ENCODE results near the gene CYP2D6. TPM values are rescaled to one million over a fixed set of nuclear protein-coding genes. Genes with fewer than 3 reads are reported as not detected.
A peak's percentile ranks its signal among the peaks of the same experiment; 100 is the strongest.
"Not testable (repeated sequence)": the region's sequence is repeated elsewhere in the genome, so short reads cannot be mapped to it uniquely, and the experiment has no call there.

Gene CYP2D6
- under 1 TPM in 6 of 9 donors, not detected in 3; 0.35 to 0.81 (median 0.50) TPM for total RNA-seq
- polyA plus RNA-seq, result 10 to 100 TPM in 1 of 3 donors, 1 to 10 TPM in 1, under 1 TPM in 1; 0.20 to 16.2 (median 3.3) TPM
- long read RNA-seq, donor 1, result 0 reads
- long read RNA-seq, donor 2, result 0 reads
- long read RNA-seq, donor 3, result 0 reads
- long read RNA-seq, donor 4, result 0 reads
- long read RNA-seq, donor 5, result 0 reads
- long read RNA-seq, donor 6, result 0 reads
- long read RNA-seq, donor 7, result 0 reads
- long read RNA-seq, donor 8, result 0 reads
- long read RNA-seq, donor 9, result 0 reads
- long read RNA-seq, donor 10, result 0 reads

DNA sequence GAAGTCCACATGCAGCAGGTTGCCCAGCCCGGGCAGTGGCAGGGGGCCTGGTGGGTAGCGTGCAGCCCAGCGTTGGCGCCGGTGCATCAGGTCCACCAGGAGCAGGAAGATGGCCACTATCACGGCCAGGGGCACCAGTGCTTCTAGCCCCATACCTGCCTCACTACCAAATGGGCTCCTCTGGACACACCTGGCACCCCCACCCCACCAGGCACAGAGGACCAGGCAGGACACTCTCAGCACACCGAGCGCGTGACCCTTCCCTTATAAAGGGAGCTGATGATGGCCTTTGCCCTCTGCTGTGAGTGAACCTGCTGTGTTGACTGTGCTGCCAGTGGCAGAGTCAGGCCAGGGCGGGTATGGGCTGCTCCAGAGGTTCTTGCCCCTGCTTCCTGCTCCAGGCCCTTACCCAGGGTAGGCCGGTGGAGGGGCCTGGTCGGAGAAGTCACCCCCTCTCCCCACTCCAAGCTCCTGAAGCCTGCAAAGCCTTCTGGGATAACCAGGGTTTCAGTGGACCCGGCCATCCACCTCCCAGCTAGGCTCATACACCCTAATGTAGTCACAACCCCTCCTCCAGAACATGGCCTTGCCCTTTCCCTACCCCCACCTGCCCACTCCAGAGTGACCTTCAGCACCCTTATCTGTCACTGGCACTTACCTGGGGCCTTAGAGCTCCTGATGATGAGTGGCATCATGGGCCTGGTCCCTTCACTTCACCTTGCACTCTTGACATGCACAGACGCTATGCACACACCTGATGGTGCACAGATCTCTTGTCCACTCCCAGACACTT is at the start of gene CYP2D6:
CYP2D6 (minus strand) TSS at position 172 of the 793 bp plus-strand sequence; CDS start at position 153, 19 bp downstream.
- H3K36me3 ChIP-seq (replicated peaks in 1 of 2); H3K4me3 ChIP-seq; H3K27ac ChIP-seq; H3K27me3 ChIP-seq; H3K9me3 ChIP-seq (replicated peaks in 1 of 3); H3K4me1 ChIP-seq (replicated peaks in 1 of 2); DNase-seq; intact Hi-C loops (cut with DNase I): not testable (repeated sequence)
- 82 to 94% (median 85%) methylated on average over 7 to 13 of the region's 14 CpGs for WGBS, 4 donors

DNA sequence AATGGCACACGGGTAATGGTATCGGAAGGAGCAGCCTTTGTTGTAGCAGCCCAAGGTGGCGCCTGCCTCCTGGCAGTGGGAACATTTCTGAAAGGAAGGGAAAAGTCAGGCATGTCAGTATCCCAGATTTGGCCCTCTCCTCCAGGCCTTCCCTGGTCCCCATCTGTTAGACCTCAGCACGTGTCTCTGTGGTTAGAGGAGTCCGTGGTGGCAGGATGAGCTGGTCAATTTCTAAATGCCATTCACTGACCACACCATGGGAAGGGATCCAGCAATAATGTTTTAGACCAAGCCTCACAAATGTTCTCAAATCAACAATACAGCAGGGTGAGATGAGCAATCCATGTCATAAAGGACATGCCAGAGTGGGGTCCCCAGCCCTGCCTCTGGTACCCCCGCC is 49.0 kb upstream of the CYP2D6 start:
- H3K36me3 ChIP-seq (replicated peaks in 1 of 2), result no peaks in the 10 kb centered on the region
- DNase-seq, result no peak
- peaks cover 0 to 8% of the 10 kb centered on the region in 2 donors for H3K4me1 ChIP-seq (replicated peaks in 1 of 2)
- no peaks in the 10 kb centered on the region for H3K9me3 ChIP-seq (replicated peaks in 1 of 3)
- 82 to 92% (median 86%) methylated on average over 4 to 6 of the region's 6 CpGs for WGBS, 4 donors
- intact Hi-C loops (cut with DNase I), result no loop called here
- no peak for TF ChIP-seq POLR2A (IDR thresholded peaks at IDR 0.05)
- TF ChIP-seq, protein P1, sequence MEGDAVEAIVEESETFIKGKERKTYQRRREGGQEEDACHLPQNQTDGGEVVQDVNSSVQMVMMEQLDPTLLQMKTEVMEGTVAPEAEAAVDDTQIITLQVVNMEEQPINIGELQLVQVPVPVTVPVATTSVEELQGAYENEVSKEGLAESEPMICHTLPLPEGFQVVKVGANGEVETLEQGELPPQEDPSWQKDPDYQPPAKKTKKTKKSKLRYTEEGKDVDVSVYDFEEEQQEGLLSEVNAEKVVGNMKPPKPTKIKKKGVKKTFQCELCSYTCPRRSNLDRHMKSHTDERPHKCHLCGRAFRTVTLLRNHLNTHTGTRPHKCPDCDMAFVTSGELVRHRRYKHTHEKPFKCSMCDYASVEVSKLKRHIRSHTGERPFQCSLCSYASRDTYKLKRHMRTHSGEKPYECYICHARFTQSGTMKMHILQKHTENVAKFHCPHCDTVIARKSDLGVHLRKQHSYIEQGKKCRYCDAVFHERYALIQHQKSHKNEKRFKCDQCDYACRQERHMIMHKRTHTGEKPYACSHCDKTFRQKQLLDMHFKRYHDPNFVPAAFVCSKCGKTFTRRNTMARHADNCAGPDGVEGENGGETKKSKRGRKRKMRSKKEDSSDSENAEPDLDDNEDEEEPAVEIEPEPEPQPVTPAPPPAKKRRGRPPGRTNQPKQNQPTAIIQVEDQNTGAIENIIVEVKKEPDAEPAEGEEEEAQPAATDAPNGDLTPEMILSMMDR (IDR thresholded peaks at IDR 0.05), result no peak
- no peak overlapping the region for H3K4me3 ChIP-seq
- peak overlapping the region in 1 of 5 donors; percentile 65 for H3K27ac ChIP-seq
- H3K27me3 ChIP-seq, result no peaks in the 10 kb centered on the region

DNA sequence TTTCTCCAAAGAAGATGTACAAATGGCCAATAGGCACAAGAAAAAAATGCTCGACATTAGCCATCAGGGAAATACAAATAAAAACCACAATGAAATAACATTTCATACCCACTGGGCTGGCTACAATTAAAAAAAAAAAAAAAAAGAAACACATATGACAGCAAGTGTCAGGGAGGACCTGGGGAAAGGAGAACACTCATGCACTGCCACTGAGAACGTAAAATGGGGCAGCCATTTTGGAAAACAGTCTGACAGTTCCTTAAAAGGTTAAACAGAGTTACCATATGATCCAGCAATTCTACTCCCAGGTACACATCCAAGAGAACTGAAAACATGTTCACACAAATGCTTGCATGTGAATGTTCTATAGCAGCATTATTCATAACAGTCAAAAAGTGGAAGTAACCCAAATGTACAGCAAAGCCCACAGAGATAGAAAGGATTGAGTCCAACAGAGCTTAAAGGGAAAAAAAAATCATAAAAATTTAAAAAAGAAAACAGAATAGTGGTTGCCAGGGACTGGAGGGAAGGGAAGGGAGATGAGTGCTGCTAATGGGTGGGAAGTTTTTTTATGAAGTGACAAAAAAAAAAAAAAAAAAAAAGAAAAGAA is 48.4 kb upstream of the CYP2D6 start:
- no peaks in the 10 kb centered on the region for H3K27me3 ChIP-seq
- peaks cover 0 to 10% of the 10 kb centered on the region in 2 donors for H3K4me1 ChIP-seq (replicated peaks in 1 of 2)
- intact Hi-C loops (cut with DNase I), result no loop called here
- TF ChIP-seq, protein P1 (IDR thresholded peaks at IDR 0.05), result no peak
- no peak for TF ChIP-seq POLR2A (IDR thresholded peaks at IDR 0.05)
- no peaks in the 10 kb centered on the region for H3K36me3 ChIP-seq (replicated peaks in 1 of 2)
- peak overlapping the region in 1 of 5 donors; percentile 65 for H3K27ac ChIP-seq
- H3K9me3 ChIP-seq (replicated peaks in 1 of 3), result no peaks in the 10 kb centered on the region
- H3K4me3 ChIP-seq, result no peak overlapping the region
- no peak for DNase-seq
- 92 to 100% (median 99%) methylated on average over 2 of the region's 2 CpGs for WGBS, 4 donors

DNA sequence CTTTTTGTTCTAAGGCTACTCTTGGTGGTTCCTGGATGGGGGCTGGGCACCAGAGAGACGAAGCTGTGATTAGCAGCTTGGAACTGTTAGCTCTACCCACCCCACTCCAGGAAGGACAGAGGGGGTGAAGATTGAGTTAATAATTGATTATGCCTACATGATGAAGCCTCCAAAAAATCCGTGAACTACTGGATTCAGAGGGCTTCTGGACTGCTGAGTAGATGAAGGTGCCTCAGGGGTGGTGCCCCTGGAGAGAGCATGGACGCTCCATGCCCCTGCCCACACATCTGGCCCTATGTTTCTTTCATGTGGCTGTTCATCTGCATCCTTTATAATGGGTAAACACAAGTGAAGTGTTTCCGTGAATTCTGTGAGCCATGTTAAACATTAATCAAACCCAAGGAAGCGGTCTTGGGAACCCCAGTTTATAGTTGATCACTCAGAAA is 47.3 kb upstream of the CYP2D6 start:
- WGBS, 4 donors, result 91 to 94% (median 93%) methylated on average over 5 of the region's 5 CpGs
- H3K4me1 ChIP-seq (replicated peaks in 1 of 2), result peaks cover 2 to 20% of the 10 kb centered on the region in 2 donors

More for the DNA sequence above, 47.3 kb upstream of the CYP2D6 start:
- Histone ChIP-seq H3K27me3 (no peaks in the 10 kb centered on the region), H3K27ac (no peak overlapping the region), H3K4me3 (no peak overlapping the region), H3K36me3 (replicated peaks in 1 of 2) (no peaks in the 10 kb centered on the region), H3K9me3 (replicated peaks in 1 of 3) (no peaks in the 10 kb centered on the region)
- DNase-seq, result no peak
- TF ChIP-seq POLR2A (IDR thresholded peaks at IDR 0.05), result no peak
- TF ChIP-seq, protein P1 (IDR thresholded peaks at IDR 0.05), result no peak
- intact Hi-C loops (cut with DNase I), result no loop called here
